Islet precursor cell (in vitro differentiated cells): Measurements from ENCODE around the gene HTT-AS.
"Not testable (repeated sequence)": the region's sequence is repeated elsewhere in the genome, so short reads cannot be mapped to it uniquely, and the experiment has no call there.

Experiments
- DNase-seq: peaks from one replicate; pipeline ENCODE4 v3.0.0-alpha.2; 2018

HTT-AS gene

DNA sequence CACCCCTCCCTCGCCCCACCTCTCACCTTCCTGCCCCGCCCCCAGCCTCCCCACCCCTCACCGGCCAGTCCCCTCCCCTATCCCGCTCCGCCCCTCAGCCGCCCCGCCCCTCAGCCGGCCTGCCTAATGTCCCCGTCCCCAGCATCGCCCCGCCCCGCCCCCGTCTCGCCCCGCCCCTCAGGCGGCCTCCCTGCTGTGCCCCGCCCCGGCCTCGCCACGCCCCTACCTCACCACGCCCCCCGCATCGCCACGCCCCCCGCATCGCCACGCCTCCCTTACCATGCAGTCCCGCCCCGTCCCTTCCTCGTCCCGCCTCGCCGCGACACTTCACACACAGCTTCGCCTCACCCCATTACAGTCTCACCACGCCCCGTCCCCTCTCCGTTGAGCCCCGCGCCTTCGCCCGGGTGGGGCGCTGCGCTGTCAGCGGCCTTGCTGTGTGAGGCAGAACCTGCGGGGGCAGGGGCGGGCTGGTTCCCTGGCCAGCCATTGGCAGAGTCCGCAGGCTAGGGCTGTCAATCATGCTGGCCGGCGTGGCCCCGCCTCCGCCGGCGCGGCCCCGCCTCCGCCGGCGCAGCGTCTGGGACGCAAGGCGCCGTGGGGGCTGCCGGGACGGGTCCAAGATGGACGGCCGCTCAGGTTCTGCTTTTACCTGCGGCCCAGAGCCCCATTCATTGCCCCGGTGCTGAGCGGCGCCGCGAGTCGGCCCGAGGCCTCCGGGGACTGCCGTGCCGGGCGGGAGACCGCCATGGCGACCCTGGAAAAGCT is at the start of gene HTT-AS, which contains the start of gene HTT:
HTT-AS (minus strand) TSS at position 461 of the 768 bp plus-strand sequence.
HTT (plus strand) TSS at position 604 of the 768 bp plus-strand sequence; CDS start at position 749, 145 bp downstream.
- DNase-seq, result peak; percentile 98

DNA sequence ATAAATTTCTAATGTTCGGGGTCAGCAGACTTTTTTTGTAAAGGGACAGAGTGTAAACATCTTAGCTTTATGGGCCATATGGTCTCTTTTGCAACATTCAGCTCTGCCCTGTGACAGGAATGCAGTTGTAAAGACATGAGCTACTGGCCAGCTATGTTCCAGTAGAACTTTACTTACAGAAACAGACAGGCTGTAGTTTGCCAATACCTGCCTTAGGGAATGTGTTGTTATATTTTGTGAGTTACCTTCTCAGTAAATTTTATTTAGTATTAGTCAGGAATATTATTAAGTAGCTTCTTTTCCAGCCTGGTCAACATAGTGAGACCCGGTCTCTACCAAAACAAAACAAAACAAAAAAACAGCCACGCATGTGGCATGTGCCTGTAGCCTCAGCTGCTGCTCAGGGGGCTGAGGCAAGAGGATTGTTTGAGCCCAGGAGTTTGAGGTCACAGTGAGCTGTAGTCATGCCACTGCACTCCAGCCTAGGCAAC is 48.9 kb upstream of the HTT-AS start:
- no peak for DNase-seq

DNA sequence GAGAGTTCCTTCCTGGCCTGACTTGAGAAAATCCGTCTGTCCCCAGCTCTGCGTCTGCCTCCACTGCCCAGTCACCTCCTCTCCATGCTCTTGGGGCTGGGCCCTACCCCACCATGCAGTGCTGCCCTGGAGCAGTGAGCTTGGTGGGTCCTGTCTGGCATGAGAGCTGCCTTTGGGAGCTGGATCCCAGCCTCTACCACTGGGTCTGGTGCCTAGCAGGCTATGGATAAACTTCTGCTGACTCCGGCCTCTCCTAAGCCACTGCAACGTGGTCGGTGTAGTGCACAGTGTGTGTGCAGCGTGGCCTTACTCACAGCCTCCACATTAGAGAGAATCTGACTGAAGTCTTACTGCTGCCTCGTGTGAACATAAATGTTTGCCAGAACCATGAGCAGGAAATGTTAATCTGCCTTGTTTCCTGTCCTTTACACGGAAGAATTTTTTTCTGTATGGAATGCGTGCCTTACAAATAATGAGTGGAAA is 47.8 kb upstream of the HTT-AS start:
- no peak for DNase-seq

DNA sequence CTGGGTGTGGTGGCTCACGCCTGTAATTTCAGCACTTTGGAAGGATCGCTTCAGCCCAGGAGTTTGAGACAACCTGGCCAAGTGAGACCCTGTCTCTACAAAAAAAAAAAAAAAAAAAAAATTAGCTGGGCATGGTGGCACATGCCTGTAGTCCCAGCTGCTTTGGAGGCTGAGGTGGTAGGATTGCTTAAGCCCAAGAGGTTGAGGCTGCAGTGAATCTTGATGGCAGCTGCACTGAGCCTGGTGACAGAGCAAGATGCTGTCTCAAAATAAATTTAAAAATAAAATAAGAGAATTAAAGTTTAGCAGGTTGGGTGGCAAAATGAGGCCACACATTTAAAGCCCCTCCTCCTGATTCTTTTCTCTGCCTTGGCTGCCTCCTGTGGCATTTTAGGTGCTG is 47.3 kb upstream of the HTT-AS start:
- no peak for DNase-seq

DNA sequence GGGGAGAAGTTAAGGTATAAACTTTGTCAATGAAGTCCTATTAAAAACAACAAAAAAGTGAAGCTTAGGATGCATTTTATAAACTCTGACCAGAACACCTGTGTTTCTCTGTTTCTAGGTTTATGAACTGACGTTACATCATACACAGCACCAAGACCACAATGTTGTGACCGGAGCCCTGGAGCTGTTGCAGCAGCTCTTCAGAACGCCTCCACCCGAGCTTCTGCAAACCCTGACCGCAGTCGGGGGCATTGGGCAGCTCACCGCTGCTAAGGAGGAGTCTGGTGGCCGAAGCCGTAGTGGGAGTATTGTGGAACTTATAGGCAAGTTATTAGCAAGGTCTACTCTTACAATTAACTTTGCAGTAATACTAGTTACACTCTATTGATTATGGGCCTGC is 46.8 kb upstream of the HTT-AS start:
- DNase-seq, result no peak

DNA sequence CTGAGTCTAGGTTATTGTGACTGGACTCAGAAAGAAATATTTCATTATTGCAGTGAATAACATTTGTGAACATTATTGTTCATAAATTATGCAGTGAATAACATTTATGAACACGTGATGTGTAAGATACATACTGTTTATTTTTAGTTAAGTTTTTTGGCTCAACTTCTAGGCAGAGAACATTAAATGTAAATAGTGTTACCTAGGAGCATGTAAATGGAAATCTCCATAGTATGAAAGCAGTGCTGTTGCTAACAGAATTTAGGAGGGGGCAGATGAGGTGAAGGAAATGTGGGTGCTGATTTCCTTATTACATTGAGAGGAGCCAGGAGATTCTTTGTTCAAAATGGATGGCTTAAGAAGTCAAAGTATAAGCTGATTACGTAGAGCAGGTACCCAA is 45.1 kb upstream of the HTT-AS start:
- no peak for DNase-seq

DNA sequence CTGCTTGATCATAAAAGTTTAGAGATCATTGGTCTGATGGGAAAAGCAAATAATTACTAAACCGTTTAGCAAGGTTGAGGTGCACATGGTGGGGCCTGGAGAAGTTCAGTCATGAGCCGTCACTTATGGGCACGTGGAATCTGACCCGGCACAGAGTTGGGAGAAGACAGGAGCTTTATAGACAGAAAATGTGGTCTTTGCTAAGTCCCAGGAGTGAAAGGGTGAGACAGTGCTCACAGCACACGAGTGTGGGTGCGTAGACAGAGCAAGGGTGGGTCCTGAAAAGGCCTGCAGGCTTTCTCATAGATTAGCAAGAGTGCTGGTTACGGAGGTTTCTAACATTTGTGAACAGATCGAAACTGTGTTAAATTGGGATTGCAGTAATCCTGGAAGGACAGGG is 44.0 kb upstream of the HTT-AS start:
- DNase-seq, result no peak

DNA sequence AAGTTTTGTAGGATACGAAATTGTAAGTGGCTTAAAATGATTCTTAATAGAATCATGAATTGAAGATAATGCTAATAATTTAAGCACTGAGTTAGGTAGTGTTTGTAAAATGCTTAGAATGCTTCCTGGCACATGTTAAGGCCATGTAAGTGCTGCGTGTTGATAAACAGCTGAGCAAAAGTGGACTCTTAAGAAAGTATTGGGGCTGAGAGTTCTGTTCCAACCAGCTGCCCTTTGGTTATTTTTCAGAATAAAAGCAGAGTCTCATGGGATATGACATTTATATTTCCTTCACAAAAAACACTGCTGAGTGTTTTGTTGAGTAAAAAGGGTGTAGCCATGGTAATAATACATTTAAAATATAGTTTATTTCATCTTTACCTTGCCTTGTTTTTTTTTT is 42.6 kb upstream of the HTT-AS start:
- no peak for DNase-seq

DNA sequence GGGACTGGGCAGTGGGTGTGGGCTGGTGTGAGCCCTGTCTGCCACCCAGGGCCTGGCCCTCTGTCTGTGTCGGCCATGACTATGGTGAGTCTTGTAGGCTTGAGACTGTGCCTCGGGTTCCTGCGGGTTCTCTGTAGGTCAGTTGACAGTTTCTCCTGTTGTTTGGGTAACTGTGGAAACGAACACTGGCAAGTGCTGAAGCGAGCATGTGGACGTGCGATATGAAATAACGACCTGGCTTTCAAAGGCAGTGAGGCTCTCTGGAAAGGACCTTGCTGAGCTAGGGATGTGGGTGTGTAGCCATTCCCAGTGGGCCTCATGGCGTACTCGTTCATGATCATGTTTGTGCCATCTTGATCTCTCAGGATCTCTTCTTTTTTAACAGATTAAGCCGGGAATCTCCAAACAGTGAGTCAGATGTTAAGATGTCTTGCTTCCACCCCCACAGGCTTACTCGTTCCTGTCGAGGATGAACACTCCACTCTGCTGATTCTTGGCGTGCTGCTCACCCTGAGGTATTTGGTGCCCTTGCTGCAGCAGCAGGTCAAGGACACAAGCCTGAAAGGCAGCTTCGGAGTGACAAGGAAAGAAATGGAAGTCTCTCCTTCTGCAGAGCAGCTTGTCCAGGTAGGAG is 41.4 kb upstream of the HTT-AS start:
- DNase-seq, result no peak

DNA sequence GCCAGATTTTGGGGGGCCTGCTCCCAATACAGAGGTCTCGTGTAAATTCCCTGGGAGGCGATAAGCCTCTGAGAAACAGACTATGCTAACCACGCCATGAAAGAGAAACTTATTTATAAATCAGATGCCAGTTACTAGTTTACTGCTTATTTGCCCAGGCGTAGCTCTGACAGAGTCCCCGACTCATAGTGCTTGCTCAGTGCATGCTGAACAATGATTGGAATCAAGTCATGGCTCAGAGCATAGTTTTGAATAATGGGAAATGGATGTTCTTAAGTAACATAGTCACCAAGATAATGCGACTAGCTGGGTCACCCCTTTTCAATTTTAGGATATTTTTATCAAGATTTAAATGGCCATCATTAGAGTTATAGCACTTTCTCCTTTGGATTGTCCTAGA is 40.0 kb upstream of the HTT-AS start:
- DNase-seq, result no peak

DNA sequence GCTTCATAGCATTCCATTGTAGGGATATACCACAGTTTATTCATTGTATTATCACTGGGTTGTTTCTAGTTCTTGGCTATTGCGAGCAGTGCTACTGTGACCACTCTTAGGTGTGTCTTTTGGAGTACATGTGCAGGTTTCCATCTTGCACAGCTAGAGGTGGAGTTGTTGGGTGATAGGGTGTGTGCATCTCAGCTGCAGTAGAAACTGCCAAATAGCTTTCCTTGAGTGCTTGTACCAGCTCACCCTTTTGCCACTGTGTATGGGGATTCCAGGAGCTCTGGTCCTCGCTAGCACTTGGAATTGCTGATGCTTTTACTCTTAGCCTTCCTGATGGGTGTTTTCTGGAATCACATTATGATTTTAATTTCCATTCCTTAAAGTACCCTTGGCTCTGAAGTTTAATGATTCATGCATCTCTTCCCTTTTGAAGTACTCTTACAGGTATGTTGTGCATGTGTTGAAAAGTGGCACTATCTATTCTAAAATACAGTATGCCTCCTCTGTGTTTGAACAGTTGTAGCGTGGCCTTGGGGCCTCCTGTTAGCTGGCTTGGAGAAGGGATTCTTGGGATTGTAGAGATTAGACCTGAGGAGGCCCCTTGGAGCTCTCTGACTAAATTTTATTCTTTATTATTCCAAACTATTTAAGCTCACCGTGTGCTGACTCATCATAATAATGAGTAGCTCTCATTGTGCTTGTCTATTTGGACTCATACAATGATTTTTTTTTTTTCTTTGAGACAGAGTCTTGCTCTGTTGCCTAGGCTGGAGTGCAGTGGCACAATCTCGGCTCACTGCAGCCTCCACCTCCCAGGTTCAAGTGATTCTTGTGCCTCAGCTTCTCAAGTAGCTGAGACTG is 38.5 kb upstream of the HTT-AS start:
- no peak for DNase-seq

DNA sequence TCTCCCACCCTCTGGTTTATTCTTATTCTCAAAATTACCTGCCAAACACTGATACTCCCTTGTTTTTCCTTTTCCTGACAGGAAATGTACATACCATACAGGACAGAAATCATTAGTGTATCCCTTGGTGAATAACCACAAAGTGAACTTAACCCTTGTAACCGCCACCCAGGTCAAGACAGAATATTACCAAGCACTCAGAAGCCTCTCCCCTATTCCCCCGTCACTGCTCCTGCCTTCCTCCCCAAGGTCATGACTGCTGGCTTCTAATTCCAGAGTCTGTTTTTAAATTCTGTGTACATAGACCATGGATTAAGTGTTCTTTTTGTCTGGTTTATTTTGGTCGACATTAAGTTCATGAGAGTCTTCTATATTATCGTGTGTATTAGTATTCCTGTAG is 37.9 kb upstream of the HTT-AS start:
- no peak for DNase-seq

DNA sequence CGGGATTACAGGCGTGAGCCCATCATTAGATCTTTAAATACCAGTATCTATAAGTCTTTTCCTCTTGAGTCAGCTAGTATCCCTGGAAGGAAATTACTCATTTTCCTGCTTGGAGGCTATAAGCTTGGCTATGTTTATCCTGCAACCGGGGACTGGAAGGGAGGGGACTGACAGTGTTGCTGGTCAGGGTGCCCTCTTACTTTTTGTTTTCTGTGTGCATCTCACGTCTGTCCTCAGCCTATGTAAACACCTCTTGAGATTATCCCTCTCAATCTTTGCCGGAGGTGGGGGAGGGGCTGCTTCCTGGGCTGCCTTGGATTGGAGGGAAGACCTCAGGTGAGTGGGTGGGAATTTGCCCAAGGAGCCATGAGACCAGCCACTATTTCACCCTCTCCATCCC is 37.1 kb upstream of the HTT-AS start:
- no peak for DNase-seq

DNA sequence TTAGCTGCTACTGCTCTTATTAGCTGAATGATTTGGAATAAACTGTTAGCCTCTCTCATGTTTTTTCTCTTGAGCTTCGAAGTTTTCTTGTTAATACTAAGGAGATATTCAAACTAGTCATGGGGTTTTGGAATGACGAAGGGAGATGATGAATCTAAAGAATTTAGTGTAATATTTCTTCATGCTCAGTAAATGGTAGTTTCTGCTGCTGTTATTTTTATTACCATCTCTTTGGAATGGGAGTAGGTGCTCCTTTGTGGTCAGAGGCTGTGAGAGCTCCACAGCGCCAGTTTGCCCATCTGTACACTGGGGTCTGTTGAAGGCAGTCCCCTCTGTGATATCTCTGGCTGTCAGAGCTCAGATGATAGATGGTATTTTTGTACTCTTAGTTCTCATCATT is 33.9 kb upstream of the HTT-AS start:
- DNase-seq, result no peak

DNA sequence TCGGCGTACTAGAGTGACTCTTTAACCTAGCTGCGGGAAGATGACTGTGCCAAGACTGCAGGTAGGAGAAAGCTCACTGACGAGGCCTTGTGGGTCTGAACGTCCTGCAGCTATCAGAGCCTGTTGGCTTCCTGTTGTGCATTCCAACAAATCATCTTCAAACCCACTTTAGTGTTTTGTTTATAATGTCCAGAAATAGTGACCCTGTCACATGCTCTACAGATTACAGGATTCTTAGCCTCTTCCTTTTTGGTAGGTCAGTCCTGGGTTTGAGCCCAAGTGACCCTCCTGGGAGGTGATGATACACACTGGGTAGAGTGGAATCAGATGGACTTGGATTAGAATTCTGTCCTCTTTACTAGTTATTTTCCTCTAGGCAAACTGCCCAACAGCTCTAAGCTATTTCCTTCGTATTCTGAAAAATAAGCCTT is 33.4 kb upstream of the HTT-AS start:
- DNase-seq, result no peak

DNA sequence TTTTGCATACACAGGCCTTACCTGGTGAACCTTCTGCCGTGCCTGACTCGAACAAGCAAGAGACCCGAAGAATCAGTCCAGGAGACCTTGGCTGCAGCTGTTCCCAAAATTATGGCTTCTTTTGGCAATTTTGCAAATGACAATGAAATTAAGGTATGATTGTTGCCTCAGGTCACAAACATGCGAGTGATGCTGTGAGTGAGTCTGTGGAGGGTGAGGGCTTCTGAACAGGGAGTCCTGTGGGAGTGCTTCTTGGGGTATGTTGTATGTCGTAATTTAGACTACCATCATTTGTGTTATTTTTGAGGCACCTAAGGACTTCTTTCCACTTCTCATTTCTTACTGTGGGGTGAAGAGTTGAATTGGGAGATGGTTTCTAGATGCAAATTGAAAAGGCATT is 32.9 kb upstream of the HTT-AS start:
- no peak for DNase-seq

DNA sequence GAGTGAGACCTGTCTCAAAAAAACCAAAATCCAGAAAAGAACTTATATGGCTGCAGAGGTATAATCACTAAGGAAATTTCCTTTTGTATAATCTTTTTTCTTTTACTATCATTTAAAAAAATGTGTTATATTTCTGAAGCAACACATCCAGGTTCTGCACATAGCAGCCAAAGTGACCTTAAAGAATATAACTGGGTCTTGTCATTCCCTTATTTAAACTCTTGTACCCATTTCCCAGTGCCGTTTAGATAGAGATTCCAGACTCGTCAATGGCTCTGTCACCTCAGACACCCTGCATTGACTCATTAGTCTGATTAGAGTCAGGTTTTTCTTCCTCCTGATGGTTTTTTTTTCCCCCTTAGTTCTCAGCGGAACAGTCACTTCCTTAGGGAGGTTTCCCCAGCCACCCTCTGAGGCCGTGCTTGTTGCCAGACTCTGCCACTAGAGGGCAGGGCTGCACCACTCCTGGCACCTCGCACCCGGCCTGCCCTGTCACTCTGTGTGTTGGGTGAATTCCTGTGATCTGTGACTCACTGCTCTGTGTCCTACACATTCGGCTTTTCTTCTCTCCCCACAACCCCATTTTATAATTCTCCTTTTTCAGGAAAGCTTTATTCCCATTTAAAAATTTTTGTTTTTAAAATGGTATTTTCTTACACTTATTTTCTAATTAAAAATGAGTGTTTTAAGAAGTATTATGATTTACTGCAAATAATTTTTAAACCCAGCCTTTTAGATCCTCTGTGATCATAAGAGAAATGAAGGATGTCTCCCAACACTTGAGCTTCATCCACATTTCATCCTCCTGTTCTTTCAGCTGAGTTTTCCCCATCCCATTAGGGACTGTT is 32.2 kb upstream of the HTT-AS start:
- peak; percentile 96 for DNase-seq

DNA sequence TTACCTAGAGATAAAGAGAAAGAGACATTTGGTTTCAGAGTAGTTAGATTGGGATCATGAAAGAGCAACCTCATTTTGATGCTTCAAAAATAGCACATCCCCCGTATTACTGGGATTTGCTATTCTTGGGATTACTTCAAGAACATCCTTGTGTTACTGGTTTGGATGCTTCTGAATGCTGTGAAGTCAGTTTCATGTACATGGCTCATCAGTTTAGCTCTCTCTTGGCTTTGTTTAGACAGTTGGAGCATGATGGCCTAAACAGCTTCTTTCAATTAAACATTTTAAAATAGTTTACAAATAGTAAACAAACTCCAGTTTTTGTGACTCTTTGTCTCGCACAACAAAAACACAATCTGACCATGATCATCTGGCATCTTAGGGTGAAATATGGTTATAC is 24.0 kb upstream of the HTT-AS start:
- no peak for DNase-seq

DNA sequence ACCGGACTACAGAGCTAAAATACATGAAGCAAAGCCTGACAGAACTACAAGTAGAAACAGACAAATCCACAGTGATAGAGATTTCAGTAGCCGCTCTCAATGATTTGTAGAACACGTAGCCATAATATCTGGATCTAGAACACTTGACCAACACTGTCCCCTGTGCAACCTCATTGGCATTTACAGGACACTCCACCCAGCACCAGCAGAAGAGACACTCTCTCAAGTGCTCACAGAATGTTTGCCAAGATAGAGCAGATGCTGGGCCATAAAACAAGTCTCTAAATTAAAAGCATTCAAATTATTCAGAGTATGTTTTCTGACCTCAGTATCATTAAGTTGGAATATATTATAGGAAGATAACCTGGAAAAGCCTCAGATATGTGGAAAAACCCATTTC is 21.9 kb upstream of the HTT-AS start:
- DNase-seq, result no peak

DNA sequence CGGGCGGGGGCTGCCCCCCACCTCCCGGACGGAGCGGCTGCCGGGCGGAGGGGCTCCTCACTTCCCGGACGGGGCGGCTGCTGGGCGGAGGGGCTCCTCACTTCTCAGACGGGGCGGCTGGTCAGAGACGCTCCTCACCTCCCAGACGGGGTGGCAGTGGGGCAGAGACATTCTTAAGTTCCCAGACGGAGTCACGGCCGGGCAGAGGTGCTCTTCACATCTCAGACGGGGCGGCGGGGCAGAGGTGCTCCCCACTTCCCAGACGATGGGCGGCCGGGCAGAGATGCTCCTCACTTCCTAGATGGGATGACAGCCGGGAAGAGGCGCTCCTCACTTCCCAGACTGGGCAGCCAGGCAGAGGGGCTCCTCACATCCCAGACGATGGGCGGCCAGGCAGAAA is 20.4 kb upstream of the HTT-AS start:
- not testable (repeated sequence) for DNase-seq

DNA sequence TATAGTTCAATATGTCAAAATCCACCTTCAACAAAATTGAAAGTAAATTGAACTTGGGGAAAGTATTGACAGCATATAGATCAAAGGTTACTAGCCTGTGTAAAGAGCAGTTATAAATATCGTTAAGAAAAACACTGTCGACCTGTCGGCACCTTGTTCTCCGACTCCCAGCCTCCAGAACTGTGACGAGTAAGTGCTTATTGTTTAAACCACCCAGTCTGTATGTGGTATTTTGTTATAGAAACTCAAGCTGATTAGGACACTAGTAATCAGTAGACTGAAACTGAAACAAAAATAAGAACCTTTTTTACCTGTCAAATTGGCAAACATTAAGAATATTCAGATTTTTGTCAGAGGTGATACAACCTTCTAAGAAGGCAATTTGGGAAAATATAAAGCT is 17.1 kb upstream of the HTT-AS start:
- no peak for DNase-seq

DNA sequence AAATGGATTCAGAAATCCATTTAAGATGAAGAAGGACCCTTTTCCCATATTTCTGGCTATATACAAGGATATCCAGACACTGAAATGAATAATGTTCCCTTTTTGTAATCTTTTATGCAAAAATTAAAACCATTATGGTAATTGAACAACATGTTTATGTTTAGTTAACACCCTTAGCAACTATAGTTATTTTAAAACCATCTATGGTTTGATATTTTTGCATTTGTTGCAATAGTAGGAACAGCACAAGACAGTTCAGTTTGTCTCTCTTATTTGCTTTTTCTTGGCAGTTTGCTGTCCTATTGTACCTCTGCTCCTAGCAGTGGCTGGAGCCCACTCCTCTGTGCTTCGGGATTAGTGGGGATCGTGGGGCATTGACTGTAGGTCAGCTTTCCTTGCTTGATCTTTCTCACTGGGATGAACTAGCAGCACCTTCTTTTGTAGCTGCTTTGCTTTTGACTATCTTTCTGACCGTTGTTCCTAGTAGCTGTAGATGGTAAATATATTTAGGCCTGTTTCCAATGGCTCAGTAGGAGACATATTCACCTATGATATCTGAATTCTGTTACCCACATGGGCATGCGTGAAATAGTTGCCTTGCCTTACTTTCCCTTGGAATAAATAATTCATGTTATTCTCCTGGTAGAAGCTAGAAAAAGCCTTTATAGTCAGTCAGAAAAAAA is 12.9 kb upstream of the HTT-AS start:
- DNase-seq, result no peak
